IMR-90 (cell line): ENCODE measurements around the gene KIF13A. TPM values are rescaled to one million over a fixed set of nuclear protein-coding genes. Genes with fewer than 3 reads are reported as not detected.

Experiments used
- ATAC-seq: fragments of 200-7000 bp; cut with Tn5 transposase; 2 replicates; pipeline ENCODE4 v1.9.1; 2020; ENCODE audit warnings: low read depth, mild to moderate bottlenecking, moderate library complexity
- BruUV-seq: library from RNA; stranded (reverse); fragments of 400-500 nt; replicated peaks from 2 replicates; lab custom pipeline; 2021; lab: Mats Ljungman, UMichigan
- CTCF ChIA-PET: fragments of 300-600 bp; formaldehyde crosslinking; extraction: SDS; loops from one replicate; lab custom pipeline; 2021; ENCODE audit warnings: antibody characterized with exemption; lab: Yijun Ruan, JAX
- POLR2A ChIA-PET: fragments of 300-600 bp; sonication (Branson Sonifier 250); formaldehyde crosslinking; loops from one replicate; lab custom pipeline; 2022; ENCODE audit warnings: antibody characterized with exemption; ENCODE audit not compliant: unreplicated experiment; lab: Charles Lee
- DNase-seq: peaks from one replicate; pipeline ENCODE4 v3.0.0; 2013
- H2AFZ ChIP-seq: replicated peaks from 2 replicates; pipeline ENCODE3; 2013; ENCODE audit warnings: low read length, mild to moderate bottlenecking; ENCODE audit not compliant: poor library complexity
- H2AK5ac ChIP-seq: 2 replicates; pipeline ENCODE4 v1.6.1; 2013; ENCODE audit warnings: low read depth, low read length, inconsistent platforms
- H2AK9ac ChIP-seq: replicated peaks from 2 replicates; pipeline ENCODE3; 2013; ENCODE audit warnings: mild to moderate bottlenecking, low read depth, low read length, moderate library complexity; ENCODE audit not compliant: poor library complexity
- H2BK120ac ChIP-seq: 2 replicates; pipeline ENCODE4 v1.6.1; 2013; ENCODE audit warnings: low read depth, low read length, inconsistent platforms
- H2BK15ac ChIP-seq: 3 replicates; pipeline ENCODE4 v1.6.1; 2013; ENCODE audit warnings: low read depth, low read length, inconsistent platforms
- H2BK20ac ChIP-seq: 2 replicates; pipeline ENCODE4 v1.6.1; 2013; ENCODE audit warnings: low read depth, mild to moderate bottlenecking, inconsistent platforms, low read length, moderate library complexity
- H2BK5ac ChIP-seq: 2 replicates; pipeline ENCODE4 v1.6.1; 2013; ENCODE audit warnings: mild to moderate bottlenecking, low read depth, low read length, inconsistent platforms; ENCODE audit not compliant: poor library complexity, severe bottlenecking
- H3K14ac ChIP-seq: replicated peaks from 2 replicates; pipeline ENCODE4 v1.6.1; 2013; ENCODE audit warnings: low read depth, low read length, inconsistent platforms
- H3K18ac ChIP-seq: 2 replicates; pipeline ENCODE4 v1.6.1; 2013; ENCODE audit warnings: low read depth, low read length, control low read depth
- H3K23ac ChIP-seq: 2 replicates; pipeline ENCODE4 v1.6.1; 2013; ENCODE audit warnings: low read depth, low read length, inconsistent platforms
- H3K27ac ChIP-seq: 2 replicates; pipeline ENCODE4 v1.5.1; 2013; ENCODE audit warnings: mild to moderate bottlenecking, control low read depth, low read length; ENCODE audit not compliant: insufficient read depth
- H3K27me3 ChIP-seq: 2 replicates; pipeline ENCODE4 v1.6.1; 2013; ENCODE audit warnings: low read length; ENCODE audit not compliant: control insufficient read depth, insufficient read depth
- H3K36me3 ChIP-seq: 2 replicates; pipeline ENCODE4 v1.6.1; 2013; ENCODE audit warnings: low read length, mixed read lengths; ENCODE audit not compliant: control insufficient read depth, insufficient read depth
- H3K4ac ChIP-seq: 2 replicates; pipeline ENCODE4 v1.6.1; 2013; ENCODE audit warnings: low read depth, low read length, inconsistent platforms
- H3K4me1 ChIP-seq: 2 replicates; pipeline ENCODE4 v1.6.1; 2013; ENCODE audit warnings: low read length, mixed read lengths; ENCODE audit not compliant: control insufficient read depth, insufficient read depth
- H3K4me2 ChIP-seq: 2 replicates; pipeline ENCODE4 v1.6.1; 2013; ENCODE audit warnings: low read depth, mild to moderate bottlenecking, control low read depth, low read length, moderate library complexity
- H3K4me3 ChIP-seq: 2 replicates; pipeline ENCODE4 v1.5.1; 2013; ENCODE audit warnings: low read depth, mild to moderate bottlenecking, control low read depth, low read length, moderate library complexity; ENCODE audit not compliant: insufficient read depth
- H3K56ac ChIP-seq: 2 replicates; pipeline ENCODE4 v1.6.1; 2013; ENCODE audit warnings: low read length, inconsistent platforms; ENCODE audit not compliant: insufficient read depth; ENCODE audit errors: extremely low read depth
- H3K79me1 ChIP-seq, 2 experiments: 2 replicates each; pipeline ENCODE4 v1.6.1; 2013; ENCODE audit warnings: low read length in 2 of 2, inconsistent platforms in 1 of 2, low read depth in 1 of 2
- H3K9ac ChIP-seq: 2 replicates; pipeline ENCODE4 v1.6.1; 2013; ENCODE audit warnings: low read depth, low read length, control low read depth
- H3K9me1 ChIP-seq: 2 replicates; pipeline ENCODE4 v1.6.1; 2013; ENCODE audit warnings: low read length, inconsistent platforms; ENCODE audit not compliant: insufficient read depth
- H3K9me3 ChIP-seq: 2 replicates; pipeline ENCODE4 v1.6.1; 2013; ENCODE audit warnings: low read length; ENCODE audit not compliant: control insufficient read depth, insufficient read depth
- H4K20me1 ChIP-seq: 2 replicates; pipeline ENCODE4 v1.6.1; 2013; ENCODE audit warnings: low read length, inconsistent platforms; ENCODE audit not compliant: insufficient read depth
- H4K5ac ChIP-seq: 2 replicates; pipeline ENCODE4 v1.6.1; 2013; ENCODE audit warnings: mild to moderate bottlenecking, low read depth, low read length, control low read depth
- H4K8ac ChIP-seq, 2 experiments: 2 replicates each; pipeline ENCODE4 v1.6.1; 2013; ENCODE audit warnings: low read depth in 2 of 2, low read length in 2 of 2, control low read depth in 1 of 2, inconsistent platforms in 1 of 2
- H4K91ac ChIP-seq: 2 replicates; pipeline ENCODE4 v1.6.1; 2013; ENCODE audit warnings: low read depth, low read length, inconsistent platforms; ENCODE audit not compliant: insufficient read depth
- BHLHE40 ChIP-seq: fragments of 150-350 bp; IDR thresholded peaks from 2 replicates; pipeline ENCODE4 v1.6.1; 2016; ENCODE audit warnings: mild to moderate bottlenecking, low read depth, low read length
- CEBPB ChIP-seq: IDR thresholded peaks from 2 replicates; pipeline ENCODE4 v1.6.1; 2012; ENCODE audit warnings: low read depth, low read length, improper control_type of control experiment
- CHD1 ChIP-seq: IDR thresholded peaks from 2 replicates; pipeline ENCODE4 v1.6.1; 2012; ENCODE audit warnings: low read depth, low read length, improper control_type of control experiment
- CTCF ChIP-seq: conservative IDR thresholded peaks from 2 replicates; pipeline ENCODE4 v1.5.1; 2012; ENCODE audit warnings: mild to moderate bottlenecking, low read depth, low read length, improper control_type of control experiment
- FOS ChIP-seq: fragments of 150-350 bp; IDR thresholded peaks from 2 replicates; pipeline ENCODE4 v1.6.1; 2016; ENCODE audit warnings: low read depth, low read length
- MAFK ChIP-seq: IDR thresholded peaks from 2 replicates; pipeline ENCODE4 v1.6.1; 2012; ENCODE audit warnings: low read depth, low read length, improper control_type of control experiment
- MAZ ChIP-seq: IDR thresholded peaks from 2 replicates; pipeline ENCODE4 v1.6.1; 2012; ENCODE audit warnings: low read depth, mild to moderate bottlenecking, low read length, improper control_type of control experiment, moderate library complexity, borderline replicate concordance
- NFE2L2 ChIP-seq: fragments of 150-350 bp; IDR thresholded peaks from 2 replicates; pipeline ENCODE4 v1.6.1; 2016; ENCODE audit warnings: low read depth, mild to moderate bottlenecking, low read length
- RAD21 ChIP-seq: IDR thresholded peaks from 2 replicates; pipeline ENCODE4 v1.6.1; 2012; ENCODE audit warnings: low read length, improper control_type of control experiment
- RCOR1 ChIP-seq: IDR thresholded peaks from 2 replicates; pipeline ENCODE4 v1.6.1; 2012; ENCODE audit warnings: mild to moderate bottlenecking, low read length, improper control_type of control experiment; ENCODE audit not compliant: insufficient replicate concordance
- RFX5 ChIP-seq: IDR thresholded peaks from 2 replicates; pipeline ENCODE4 v1.8.0; 2012; ENCODE audit warnings: low read depth, mild to moderate bottlenecking, low read length, moderate library complexity
- SMC3 ChIP-seq: fragments of 150-350 bp; IDR thresholded peaks from 2 replicates; pipeline ENCODE4 v1.6.1; 2016; ENCODE audit warnings: low read depth, mild to moderate bottlenecking, antibody characterized with exemption, low read length, moderate library complexity
- USF2 ChIP-seq: fragments of 150-350 bp; IDR thresholded peaks from 2 replicates; pipeline ENCODE4 v1.6.1; 2017; ENCODE audit warnings: mild to moderate bottlenecking, antibody characterized with exemption, low read length, low read depth
- WGBS, 2 experiments: methylation state at CpG; one replicate each; pipeline versions ENCODE4 v1.1.5 to v1.1.7; 2013; ENCODE audit warnings: missing lambda C conversion rate in 2 of 2; ENCODE audit not compliant: insufficient read length in 1 of 2; ENCODE audit errors: extremely low coverage in 2 of 2; 5-methylcytosine and 5-hydroxymethylcytosine counted together
- dilution Hi-C: fragments of 300-500 bp; cut with HindIII; formaldehyde crosslinking; loops from one replicate; pipeline ENCODE4 v1.14.3; 2018; ENCODE audit warnings: low sequenced_read_pairs; ENCODE audit not compliant: unreplicated experiment
- in situ Hi-C: fragments of 300-500 bp; cut with MboI; formaldehyde crosslinking; loops from 3 replicates; pipeline ENCODE4 v1.14.3; 2019; ENCODE audit warnings: low sequenced_read_pairs, inconsistent platforms, mixed read lengths
- intact Hi-C: fragments of 100-400 bp; cut with micrococcal nuclease; formaldehyde crosslinking; loops from 2 replicates; pipeline ENCODE4 v1.10.0; 2022
- polyA plus RNA-seq, 3 experiments: library from polyadenylated mRNA; depleted of rRNA; stranded (reverse); fragments of >200 nt; gene quantifications; 2 replicates each; pipeline ENCODE4 v1.2.3, GENCODE V29; 2012; ENCODE audit warnings: low replicate concordance in 1 of 3
- total RNA-seq: library from RNA; depleted of rRNA; stranded (reverse); fragments of >200 nt; gene quantifications from 2 replicates; pipeline ENCODE4 v1.2.3, GENCODE V29; 2012

KIF13A gene
- total and polyA plus RNA-seq, 2 of the 4 experiments (the other 2 are of a cell fraction) = 23.3 to 51.8 TPM

- Histone ChIP-seq H2BK120ac (peak overlapping the region; percentile 84), H2AK9ac (no peak overlapping the region), H2AK5ac (peak overlapping the region; percentile 84), H3K9me3 (no peaks in the 10 kb centered on the region), H4K91ac (peak overlapping the region; percentile 37; the same call in 1 of the 2 replicates), H3K27me3 (no peaks in the 10 kb centered on the region), H2BK5ac (peak overlapping the region; percentile 65), H3K9ac (no peak overlapping the region), H2AFZ (no peak overlapping the region), H3K36me3 (no peaks in the 10 kb centered on the region), H2BK20ac (peak overlapping the region; percentile 86), H4K20me1 (no peaks in the 10 kb centered on the region), H3K4ac (peak overlapping the region; percentile 92), H4K8ac (peak overlapping the region in 1 of 2 experiments; percentile 58; a peak in 2 of 4 replicates), H2BK15ac (peak overlapping the region; percentile 80; the same call in 2 of the 3 replicates), H3K23ac (peak overlapping the region; percentile 67), H3K27ac (peak overlapping the region; percentile 55; the same call in 1 of the 2 replicates), H3K56ac (no peak overlapping the region; the same call in 1 of the 2 replicates), H4K5ac (peak overlapping the region; percentile 73), H3K9me1 (peaks cover 18% of the 10 kb centered on the region), H3K79me1 (peaks cover 32 to 86% of the 10 kb centered on the region in 2 experiments), H3K14ac (peak overlapping the region; percentile 90), H3K4me2 (peak overlapping the region; percentile 46; the same call in 1 of the 2 replicates), H3K18ac (peak overlapping the region; percentile 73; the same call in 1 of the 2 replicates), H3K4me1 (peaks cover 22% of the 10 kb centered on the region), H3K4me3 (no peak overlapping the region)
- intact Hi-C loops (no loop called here), in situ Hi-C loops (no loop called here), dilution Hi-C loops (no loop called here)
- ChIA-PET CTCF (no interaction called here), POLR2A (interaction anchor here (0.7 kb wide), 1 partner anchor 1454 kb away, joined by 3 read pairs; no protein-coding TSS in a partner anchor)
- DNase-seq (peak; percentile 40), ATAC-seq (no peak)
- BruUV-seq = no TSS peak
- TF ChIP-seq SMC3 = no peak
- TF ChIP-seq RCOR1 = no peak
- TF ChIP-seq MAFK = no peak
- TF ChIP-seq BHLHE40 = no peak
- no peak for TF ChIP-seq RFX5
- TF ChIP-seq CEBPB = no peak
- TF ChIP-seq RAD21 = no peak
- no peak for TF ChIP-seq USF2
- TF ChIP-seq CTCF = no peak
- TF ChIP-seq MAZ = no peak
- no peak for TF ChIP-seq NFE2L2
- no peak for TF ChIP-seq FOS
- TF ChIP-seq CHD1 = no peak
- no CpG with 5 or more reads among the region's 5 CpGs for WGBS, 2 experiments
Measured at GRCh38 chr6:17930321-17930993, 57.0 kb downstream of the KIF13A start.
